WTC11 (cell line): ENCODE results near the gene KRT7.

Experiments
- CTCF ChIP-seq: fragments of 200-600 bp; IDR thresholded peaks from 2 replicates; pipeline ENCODE4 v1.8.0; 2022; ENCODE audit warnings: antibody characterized with exemption
- E2F4 ChIP-seq: sonication (generic); formaldehyde crosslinking; IDR thresholded peaks from 2 replicates; pipeline ENCODE4 v1.8.1; 2022; ENCODE audit warnings: low read depth, mild to moderate bottlenecking, moderate library complexity, missing genetic modification reagents, borderline replicate concordance
- E2F5 ChIP-seq: sonication (generic); formaldehyde crosslinking; IDR thresholded peaks from 2 replicates; pipeline ENCODE4 v1.8.1; 2022; ENCODE audit warnings: mild to moderate bottlenecking, moderate library complexity, missing genetic modification reagents
- ESRRA ChIP-seq: sonication (generic); formaldehyde crosslinking; IDR thresholded peaks from 2 replicates; pipeline ENCODE4 v1.8.1; 2022; ENCODE audit warnings: mild to moderate bottlenecking, missing genetic modification reagents, borderline replicate concordance
- FOXK1 ChIP-seq: sonication (generic); formaldehyde crosslinking; IDR thresholded peaks from 2 replicates; pipeline ENCODE4 v1.8.0; 2022; ENCODE audit warnings: mild to moderate bottlenecking, moderate library complexity, missing genetic modification reagents
- NR1H2 ChIP-seq: sonication (generic); formaldehyde crosslinking; IDR thresholded peaks from 2 replicates; pipeline ENCODE4 v1.9.0; 2021; ENCODE audit warnings: mild to moderate bottlenecking, moderate library complexity, missing genetic modification reagents
- NR3C1 ChIP-seq: sonication (generic); formaldehyde crosslinking; conservative IDR thresholded peaks from 2 replicates; pipeline ENCODE4 v1.8.1; 2023; ENCODE audit warnings: low read depth, mild to moderate bottlenecking, missing genetic modification reagents
- STAT6 ChIP-seq: sonication (generic); formaldehyde crosslinking; conservative IDR thresholded peaks from 2 replicates; pipeline ENCODE4 v1.8.1; 2023; ENCODE audit warnings: mild to moderate bottlenecking, low read depth, missing genetic modification reagents, moderate library complexity
- USF2 ChIP-seq: sonication (generic); formaldehyde crosslinking; IDR thresholded peaks from 2 replicates; pipeline ENCODE4 v1.8.1; 2023; ENCODE audit warnings: mild to moderate bottlenecking, missing genetic modification reagents, moderate library complexity
- ZBTB43 ChIP-seq: sonication (generic); formaldehyde crosslinking; IDR thresholded peaks from 2 replicates; pipeline ENCODE4 v1.8.1; 2023; ENCODE audit warnings: mild to moderate bottlenecking, missing genetic modification reagents

GRCh38 chr12:52197371-52198231, 35.4 kb upstream of the KRT7 start:
- TF ChIP-seq NR1H2 (CRISPR knock-in tag) (no peak), E2F5 (CRISPR knock-in tag) (no peak), CTCF (no peak), NR3C1 (no peak), E2F4 (no peak), USF2 (CRISPR knock-in tag) (no peak), ZBTB43 (CRISPR knock-in tag) (no peak), FOXK1 (CRISPR knock-in tag) (no peak), ESRRA (CRISPR knock-in tag) (no peak), STAT6 (CRISPR knock-in tag) (no peak)
